Parathyroid adenoma (tissue), 2 donors: ENCODE data around the gene MEF2C.

ENCODE experiments used
- H2AFZ ChIP-seq: fragments of 300-600 bp; sonication (generic); one replicate; pipeline ENCODE4 v1.7.0; 2017; ENCODE audit warnings: antibody characterized with exemption, mild to moderate bottlenecking
- H3K27ac ChIP-seq: fragments of 300-600 bp; sonication (generic); one replicate; pipeline ENCODE4 v1.7.0; 2017
- H3K27me3 ChIP-seq: fragments of 300-600 bp; sonication (generic); one replicate; pipeline ENCODE4 v1.7.0; 2017; ENCODE audit warnings: low read length; ENCODE audit not compliant: control insufficient read depth, insufficient read depth
- H3K36me3 ChIP-seq: fragments of 300-600 bp; sonication (generic); one replicate; pipeline ENCODE4 v1.7.0; 2017; ENCODE audit warnings: low read length; ENCODE audit not compliant: control insufficient read depth, insufficient read depth
- H3K4me1 ChIP-seq: fragments of 300-600 bp; sonication (generic); one replicate; pipeline ENCODE4 v1.7.0; 2017; ENCODE audit warnings: control low read depth
- H3K4me2 ChIP-seq: fragments of 300-600 bp; sonication (generic); one replicate; pipeline ENCODE4 v1.7.0; 2017; ENCODE audit warnings: low read length
- H3K4me3 ChIP-seq: fragments of 300-600 bp; sonication (generic); one replicate; pipeline ENCODE4 v1.7.0; 2017; ENCODE audit warnings: low read depth, low read length
- H3K79me2 ChIP-seq: fragments of 300-600 bp; sonication (generic); one replicate; pipeline ENCODE4 v1.7.0; 2017; ENCODE audit warnings: control low read depth
- H3K9ac ChIP-seq: fragments of 300-600 bp; sonication (generic); one replicate; pipeline ENCODE4 v1.7.0; 2017; ENCODE audit warnings: mild to moderate bottlenecking
- H3K9me3 ChIP-seq: fragments of 300-600 bp; sonication (generic); one replicate; pipeline ENCODE4 v1.7.0; 2017; ENCODE audit warnings: low read length; ENCODE audit not compliant: control insufficient read depth
- TF ChIP-seq, protein P1 (sequence below): fragments of 300-600 bp; sonication (generic); IDR thresholded peaks from one replicate; pipeline ENCODE4 v1.7.0; 2017; ENCODE audit warnings: antibody characterized with exemption, mild to moderate bottlenecking
- donor health status: primary hyperparathyroidism.

MEF2C gene

DNA sequence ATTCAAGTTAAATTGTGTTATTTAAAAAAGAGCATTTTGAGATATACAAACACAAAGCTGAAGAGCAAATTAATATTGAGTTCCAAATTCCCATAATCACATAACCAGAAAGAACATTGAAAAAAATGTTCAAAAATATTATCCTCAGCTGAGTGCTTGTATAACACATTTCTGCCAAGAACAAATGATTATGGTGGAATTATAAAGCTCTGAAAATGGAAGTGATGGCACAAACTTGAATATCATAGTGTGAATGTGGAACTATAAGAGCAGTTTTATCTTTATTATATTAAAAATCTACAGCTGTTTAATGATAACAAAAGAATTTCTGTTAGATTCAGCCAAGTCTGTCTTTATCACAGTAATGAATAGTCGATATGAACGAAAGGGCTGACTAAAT, 117.8 kb downstream of the MEF2C start:
- H3K36me3 ChIP-seq: no peaks in the 10 kb centered on the region
- no peaks in the 10 kb centered on the region for H3K4me1 ChIP-seq
- no peak overlapping the region for H3K4me2 ChIP-seq
- H3K9ac ChIP-seq: no peak overlapping the region
- no peak overlapping the region for H3K4me3 ChIP-seq
- H3K9me3 ChIP-seq: no peaks in the 10 kb centered on the region
- no peak overlapping the region for H3K27ac ChIP-seq
- H3K79me2 ChIP-seq: no peaks in the 10 kb centered on the region
- H2AFZ ChIP-seq: no peak overlapping the region
- TF ChIP-seq, protein P1, sequence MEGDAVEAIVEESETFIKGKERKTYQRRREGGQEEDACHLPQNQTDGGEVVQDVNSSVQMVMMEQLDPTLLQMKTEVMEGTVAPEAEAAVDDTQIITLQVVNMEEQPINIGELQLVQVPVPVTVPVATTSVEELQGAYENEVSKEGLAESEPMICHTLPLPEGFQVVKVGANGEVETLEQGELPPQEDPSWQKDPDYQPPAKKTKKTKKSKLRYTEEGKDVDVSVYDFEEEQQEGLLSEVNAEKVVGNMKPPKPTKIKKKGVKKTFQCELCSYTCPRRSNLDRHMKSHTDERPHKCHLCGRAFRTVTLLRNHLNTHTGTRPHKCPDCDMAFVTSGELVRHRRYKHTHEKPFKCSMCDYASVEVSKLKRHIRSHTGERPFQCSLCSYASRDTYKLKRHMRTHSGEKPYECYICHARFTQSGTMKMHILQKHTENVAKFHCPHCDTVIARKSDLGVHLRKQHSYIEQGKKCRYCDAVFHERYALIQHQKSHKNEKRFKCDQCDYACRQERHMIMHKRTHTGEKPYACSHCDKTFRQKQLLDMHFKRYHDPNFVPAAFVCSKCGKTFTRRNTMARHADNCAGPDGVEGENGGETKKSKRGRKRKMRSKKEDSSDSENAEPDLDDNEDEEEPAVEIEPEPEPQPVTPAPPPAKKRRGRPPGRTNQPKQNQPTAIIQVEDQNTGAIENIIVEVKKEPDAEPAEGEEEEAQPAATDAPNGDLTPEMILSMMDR: no peak
- no peaks in the 10 kb centered on the region for H3K27me3 ChIP-seq

DNA sequence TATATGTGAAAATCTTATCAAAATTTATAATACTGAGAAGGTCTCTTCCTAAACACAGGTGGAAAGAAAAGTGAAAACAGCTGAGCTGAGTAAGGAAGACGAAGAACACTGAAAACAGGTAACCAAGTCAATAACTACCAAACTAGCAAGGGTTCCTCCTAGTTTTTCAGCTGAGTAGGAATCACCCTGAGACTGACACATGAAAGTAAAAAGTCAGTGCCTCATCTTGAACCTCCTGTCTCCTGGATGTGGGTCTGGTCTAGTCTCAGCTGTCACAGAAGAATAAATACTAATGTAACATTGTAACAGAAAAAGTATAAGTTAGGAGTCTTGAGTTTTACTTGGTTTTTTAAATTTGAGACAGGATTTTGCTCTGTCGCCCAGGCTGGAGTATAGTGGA, 121.0 kb downstream of the MEF2C start:
- H3K4me3 ChIP-seq: no peak overlapping the region
- H2AFZ ChIP-seq: no peak overlapping the region
- no peak overlapping the region for H3K27ac ChIP-seq
- no peaks in the 10 kb centered on the region for H3K4me1 ChIP-seq
- H3K79me2 ChIP-seq: no peaks in the 10 kb centered on the region
- no peaks in the 10 kb centered on the region for H3K27me3 ChIP-seq
- no peak overlapping the region for H3K4me2 ChIP-seq
- TF ChIP-seq, protein P1: no peak
- H3K36me3 ChIP-seq: no peaks in the 10 kb centered on the region
- H3K9ac ChIP-seq: no peak overlapping the region
- H3K9me3 ChIP-seq: no peaks in the 10 kb centered on the region

DNA sequence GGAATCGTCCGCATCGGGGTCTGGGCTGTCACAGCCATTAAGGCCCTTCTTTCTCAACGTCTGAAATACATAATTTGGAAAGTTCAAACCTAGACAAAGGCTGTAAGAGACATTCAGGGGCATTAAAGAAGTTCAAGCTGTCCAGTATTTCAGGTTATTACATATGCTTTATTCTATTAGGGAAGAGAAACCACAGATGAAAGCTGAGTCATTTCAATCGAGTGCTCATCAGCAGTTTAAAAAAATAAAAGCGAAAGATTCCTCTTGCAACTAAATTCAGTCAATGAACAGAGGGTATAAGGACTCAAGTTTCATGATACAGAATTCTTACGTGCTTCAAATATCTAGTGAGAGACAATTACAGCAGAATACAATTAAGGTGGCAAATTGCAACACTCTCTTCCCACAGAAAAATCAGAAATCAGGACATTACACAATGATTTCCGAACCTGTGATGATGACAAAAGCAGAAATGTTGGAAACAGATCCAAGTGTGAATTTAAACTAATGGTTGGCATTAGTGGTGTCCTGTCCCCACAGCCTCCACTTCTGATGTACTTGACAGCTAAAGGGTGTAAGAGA, 121.6 kb downstream of the MEF2C start:
- Histone ChIP-seq H3K27ac (no peak overlapping the region), H3K9ac (no peak overlapping the region), H3K79me2 (no peaks in the 10 kb centered on the region), H3K4me2 (no peak overlapping the region), H2AFZ (no peak overlapping the region), H3K4me1 (no peaks in the 10 kb centered on the region), H3K4me3 (no peak overlapping the region), H3K27me3 (no peaks in the 10 kb centered on the region), H3K9me3 (no peaks in the 10 kb centered on the region), H3K36me3 (no peaks in the 10 kb centered on the region)
- TF ChIP-seq, protein P1: no peak

DNA sequence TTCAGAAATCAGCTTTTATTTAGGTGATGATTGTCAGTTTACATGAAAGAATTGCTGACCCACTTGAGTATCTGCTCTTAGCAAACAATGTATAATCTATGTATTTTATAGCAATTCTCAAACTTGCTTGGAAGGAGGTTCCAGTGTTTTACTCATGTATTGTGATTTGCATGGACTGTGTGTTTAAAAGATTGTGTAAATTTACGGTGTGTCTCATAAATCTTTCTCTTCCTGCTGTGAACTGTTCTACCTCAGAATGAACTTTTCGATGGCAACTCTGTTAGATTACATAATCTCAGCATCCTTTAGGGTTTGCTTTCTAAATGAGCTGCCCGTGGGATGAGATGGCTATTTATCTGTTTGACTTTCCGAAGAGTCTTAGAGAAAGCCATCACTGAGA, 122.5 kb downstream of the MEF2C start:
- H2AFZ ChIP-seq: no peak overlapping the region
- H3K27ac ChIP-seq: no peak overlapping the region
- H3K4me3 ChIP-seq: no peak overlapping the region
- H3K27me3 ChIP-seq: no peaks in the 10 kb centered on the region
- H3K9me3 ChIP-seq: no peaks in the 10 kb centered on the region
- no peak overlapping the region for H3K4me2 ChIP-seq
- no peaks in the 10 kb centered on the region for H3K36me3 ChIP-seq
- H3K4me1 ChIP-seq: no peaks in the 10 kb centered on the region
- no peak overlapping the region for H3K9ac ChIP-seq
- TF ChIP-seq, protein P1: no peak
- no peaks in the 10 kb centered on the region for H3K79me2 ChIP-seq

DNA sequence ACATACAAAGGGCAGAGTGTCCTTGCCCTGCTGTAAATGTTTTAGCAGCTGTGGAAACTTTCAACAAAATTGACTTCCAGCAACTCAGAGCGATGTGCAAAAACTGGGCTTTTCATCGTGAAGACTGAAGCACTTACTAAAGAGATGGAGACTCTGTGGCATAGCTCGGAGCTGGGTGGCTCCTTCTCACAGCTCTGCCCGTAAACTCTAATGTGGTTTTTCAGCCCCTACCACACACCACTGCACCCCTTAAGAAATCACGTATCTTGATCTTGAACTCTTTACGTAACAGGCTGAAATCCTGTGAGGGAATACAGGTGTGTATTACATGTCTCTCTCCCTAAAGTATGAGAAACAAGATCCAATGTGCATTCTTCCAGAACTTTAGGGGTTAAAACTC, 124.4 kb downstream of the MEF2C start:
- Histone ChIP-seq H3K4me1 (no peaks in the 10 kb centered on the region), H3K9ac (no peak overlapping the region), H3K4me2 (no peak overlapping the region), H3K4me3 (no peak overlapping the region), H3K9me3 (no peaks in the 10 kb centered on the region), H3K36me3 (no peaks in the 10 kb centered on the region), H3K27me3 (no peaks in the 10 kb centered on the region), H3K27ac (no peak overlapping the region), H2AFZ (no peak overlapping the region), H3K79me2 (no peaks in the 10 kb centered on the region)
- TF ChIP-seq, protein P1: no peak
